K562 (cell line): ENCODE measurements around the gene RIIAD1. TPM values are rescaled to one million over a fixed set of nuclear protein-coding genes. Genes with fewer than 3 reads are reported as not detected.
A peak's percentile ranks its signal among the peaks of the same experiment; 100 is the strongest.

Experiments
- E4F1 ChIP-seq: fragments of 250-450 bp; sonication (Bioruptor Pico); IDR thresholded peaks from 2 replicates; pipeline ENCODE4 v1.5.0; 2021; ENCODE audit warnings: mild to moderate bottlenecking, borderline replicate concordance
- ETS1 ChIP-seq: conservative IDR thresholded peaks from 2 replicates; pipeline ENCODE4 v1.6.1; 2011; ENCODE audit warnings: low read depth, mild to moderate bottlenecking, low read length; ENCODE audit not compliant: control insufficient read depth
- HES1 ChIP-seq: fragments of 450-650 bp; IDR thresholded peaks from 2 replicates; pipeline ENCODE4 v1.6.1; 2016; ENCODE audit warnings: low read depth, mild to moderate bottlenecking, moderate library complexity
- HNRNPK ChIP-seq: fragments of 200-400 bp; formaldehyde crosslinking; IDR thresholded peaks from one replicate; pipeline ENCODE4 v1.6.1; 2018; ENCODE audit warnings: mild to moderate bottlenecking, low read depth, low read length; ENCODE audit not compliant: poor library complexity, severe bottlenecking
- HOXB6 ChIP-seq: fragments of 250-450 bp; sonication (Bioruptor Pico); IDR thresholded peaks from 2 replicates; pipeline ENCODE4 v1.5.1; 2022; ENCODE audit warnings: mild to moderate bottlenecking, borderline replicate concordance
- LCOR ChIP-seq: sonication (generic); formaldehyde crosslinking; IDR thresholded peaks from 2 replicates; pipeline ENCODE4 v1.8.0; 2022; ENCODE audit warnings: mild to moderate bottlenecking, missing genetic modification reagents
- NBN ChIP-seq: fragments of 450-650 bp; IDR thresholded peaks from 2 replicates; pipeline ENCODE4 v1.6.1; 2016; ENCODE audit warnings: low read depth, mild to moderate bottlenecking
- PTRF ChIP-seq: fragments of 450-650 bp; IDR thresholded peaks from 2 replicates; pipeline ENCODE4 v1.6.1; 2016; ENCODE audit warnings: mild to moderate bottlenecking, missing genetic modification characterization, missing compliant biosample characterization
- TCF15 ChIP-seq: fragments of 250-450 bp; sonication (Bioruptor Pico); IDR thresholded peaks from 2 replicates; pipeline ENCODE4 v1.8.0; 2022; ENCODE audit warnings: moderate library complexity, mild to moderate bottlenecking, inconsistent platforms
- WHSC1 ChIP-seq: IDR thresholded peaks from one replicate; pipeline ENCODE4 v1.6.1; 2012; ENCODE audit warnings: low read length, control low read depth, inconsistent platforms
- YBX1 ChIP-seq: fragments of 450-650 bp; IDR thresholded peaks from 2 replicates; pipeline ENCODE4 v1.7.1; 2016; ENCODE audit warnings: mild to moderate bottlenecking
- ZBTB43 ChIP-seq: sonication (generic); formaldehyde crosslinking; IDR thresholded peaks from 2 replicates; pipeline ENCODE4 v1.8.0; 2023; ENCODE audit warnings: mild to moderate bottlenecking, missing genetic modification reagents
- ZNF184 ChIP-seq: sonication (generic); formaldehyde crosslinking; IDR thresholded peaks from 2 replicates; pipeline ENCODE4 v1.5.0; 2020; ENCODE audit warnings: missing genetic modification reagents
- ZNF280B ChIP-seq: fragments of 250-450 bp; sonication (Bioruptor Pico); IDR thresholded peaks from 2 replicates; pipeline ENCODE4 v1.5.1; 2021; ENCODE audit warnings: mild to moderate bottlenecking
- polyA plus RNA-seq, 8 experiments: library from polyadenylated mRNA; depleted of rRNA in 4 of 8; stranded (reverse) in 5 of 8; unstranded in 3 of 8; fragments of >200 nt; fragmentation: Nextera tagmentation in 2 of 8; fragmentation: Illumina TruSeq in 1 of 8; extraction: Ambion mirVana in 2 of 8; extraction: Trizol in 1 of 8; gene quantifications; 2 replicates each; pipeline versions ENCODE4 v1.2.1 to v1.2.3, GENCODE V29; 2011 to 2014; ENCODE audit warnings: inconsistent platforms in 1 of 8, missing spikeins in 1 of 8
- total RNA-seq, 7 experiments: library from RNA; depleted of rRNA in 6 of 7; stranded (reverse); fragments of >200 nt in 6 of 7; fragmentation: Illumina TruSeq in 2 of 7; extraction: Trizol in 2 of 7; gene quantifications; 2 replicates each; pipeline versions ENCODE4 v1.2.1 to v1.2.3, GENCODE V29; 2011 to 2021; ENCODE audit warnings: low replicate concordance in 1 of 7

The RIIAD1 gene
- total and polyA plus RNA-seq, 9 of the 15 experiments (the other 6 are each of a cell fraction or from before 2014, with no cell fraction given): not detected

GRCh38 chr1:151762941-151763921 is 41.9 kb downstream of the RIIAD1 start, which contains the start of gene MRPL9 (continued):
- TF ChIP-seq LCOR (CRISPR knock-in tag): no peak; the same call in 1 of the 2 replicates
- TF ChIP-seq ZBTB43 (CRISPR knock-in tag): no peak
- no peak for TF ChIP-seq HNRNPK
- no peak for TF ChIP-seq HOXB6 (CRISPR knock-in tag)
- no peak for TF ChIP-seq YBX1
- TF ChIP-seq TCF15 (CRISPR knock-in tag): no peak
- TF ChIP-seq ZNF280B (CRISPR knock-in tag): no peak
- no peak for TF ChIP-seq PTRF (tag)
- TF ChIP-seq NBN: no peak
- no peak for TF ChIP-seq E4F1
- no peak for TF ChIP-seq WHSC1
- TF ChIP-seq ZNF184 (CRISPR knock-in tag): no peak
- no peak for TF ChIP-seq HES1
- TF ChIP-seq ETS1: peak; percentile 76
